Calu3 (cell line): ENCODE results near the gene UIMC1. TPM values are rescaled to one million over a fixed set of nuclear protein-coding genes. Genes with fewer than 3 reads are reported as not detected.

ENCODE experiments used
- BruUV-seq: library from RNA; stranded (reverse); fragments of 400-500 nt; replicated peaks from 2 replicates; lab custom pipeline; 2021; lab: Mats Ljungman, UMichigan
- CTCF ChIA-PET: fragments of 300-600 bp; sonication (Branson Sonifier 250); formaldehyde crosslinking; loops from one replicate; lab custom pipeline; 2022; ENCODE audit warnings: antibody characterized with exemption; lab: Charles Lee
- DNase-seq: peaks from one replicate; pipeline ENCODE4 v3.0.0; 2022
- H3K27ac Mint-ChIP-seq: one replicate; pipeline ENCODE4 v1.8.0; 2022; ENCODE audit warnings: mixed read lengths; ENCODE audit not compliant: unreplicated experiment
- H3K27me3 Mint-ChIP-seq: one replicate; pipeline ENCODE4 v1.8.0; 2022; ENCODE audit warnings: mixed read lengths; ENCODE audit not compliant: unreplicated experiment
- H3K36me3 Mint-ChIP-seq: one replicate; pipeline ENCODE4 v1.8.0; 2022; ENCODE audit warnings: mild to moderate bottlenecking, moderate library complexity, mixed read lengths; ENCODE audit not compliant: insufficient read depth, unreplicated experiment
- H3K4me1 Mint-ChIP-seq: one replicate; pipeline ENCODE4 v1.8.0; 2022; ENCODE audit warnings: mild to moderate bottlenecking, low read depth, mixed read lengths; ENCODE audit not compliant: unreplicated experiment
- H3K4me3 Mint-ChIP-seq: one replicate; pipeline ENCODE4 v1.8.0; 2022; ENCODE audit warnings: mild to moderate bottlenecking, low read depth, moderate library complexity, mixed read lengths; ENCODE audit not compliant: unreplicated experiment
- H3K9me3 Mint-ChIP-seq: one replicate; pipeline ENCODE4 v1.8.0; 2022; ENCODE audit warnings: low read depth, mixed read lengths; ENCODE audit not compliant: unreplicated experiment
- CTCF ChIP-seq: fragments of 200-600 bp; IDR thresholded peaks from one replicate; pipeline ENCODE4 v1.8.0; 2022; ENCODE audit warnings: antibody characterized with exemption; ENCODE audit not compliant: unreplicated experiment
- intact Hi-C: fragments of 100-400 bp; cut with micrococcal nuclease; formaldehyde crosslinking; loops from one replicate; pipeline ENCODE4 v1.10.0; 2022; ENCODE audit not compliant: unreplicated experiment
- total RNA-seq: library from RNA; stranded (reverse); gene quantifications from 2 replicates; pipeline ENCODE4 v1.2.3, GENCODE V29; 2022

Gene UIMC1
- total RNA-seq, 1 experiment from 2014 or later, result 51.3 TPM

GRCh38 chr5:176890455-176891330 lies 115.9 kb downstream of the UIMC1 start:
- no peaks in the 10 kb centered on the region for H3K36me3 Mint-ChIP-seq
- no peak for TF ChIP-seq CTCF
- CTCF ChIA-PET, result no interaction called here
- no peak for DNase-seq
- H3K27me3 Mint-ChIP-seq, result peaks cover 46% of the 10 kb centered on the region
- no peaks in the 10 kb centered on the region for H3K4me1 Mint-ChIP-seq
- intact Hi-C loops, result no loop called here
- H3K9me3 Mint-ChIP-seq, result no peaks in the 10 kb centered on the region
- no peak overlapping the region for H3K4me3 Mint-ChIP-seq
- no peak overlapping the region for H3K27ac Mint-ChIP-seq
- no TSS peak for BruUV-seq

- Mint-ChIP-seq H3K4me3 (no peak overlapping the region), H3K4me1 (no peaks in the 10 kb centered on the region), H3K9me3 (no peaks in the 10 kb centered on the region), H3K27ac (no peak overlapping the region), H3K27me3 (peaks cover 53% of the 10 kb centered on the region), H3K36me3 (no peaks in the 10 kb centered on the region)
- no TSS peak for BruUV-seq
- no peak for TF ChIP-seq CTCF
- CTCF ChIA-PET, result no interaction called here
- DNase-seq, result no peak
- intact Hi-C loops, result no loop called here
These were observed 117.0 kb downstream of the UIMC1 start for GRCh38 chr5:176889321-176890280.

GRCh38 chr5:176888865-176889165 lies 117.8 kb downstream of the UIMC1 start:
- no peaks in the 10 kb centered on the region for H3K9me3 Mint-ChIP-seq
- no TSS peak for BruUV-seq
- no peak for TF ChIP-seq CTCF
- H3K27ac Mint-ChIP-seq, result no peak overlapping the region
- no peaks in the 10 kb centered on the region for H3K36me3 Mint-ChIP-seq
- H3K4me1 Mint-ChIP-seq, result no peaks in the 10 kb centered on the region
- DNase-seq, result no peak
- CTCF ChIA-PET, result no interaction called here
- peaks cover 58% of the 10 kb centered on the region for H3K27me3 Mint-ChIP-seq
- intact Hi-C loops, result no loop called here
- H3K4me3 Mint-ChIP-seq, result no peak overlapping the region

- peaks cover 52% of the 10 kb centered on the region for H3K27me3 Mint-ChIP-seq
- CTCF ChIA-PET, result interaction anchor here (0.6 kb wide), 1 partner anchor 299 kb away, joined by 5 read pairs; no protein-coding TSS in a partner anchor
These were observed 118.3 kb downstream of the UIMC1 start for GRCh38 chr5:176888016-176888864.

More at GRCh38 chr5:176888016-176888864, 118.3 kb downstream of the UIMC1 start:
- no peaks in the 10 kb centered on the region for H3K36me3 Mint-ChIP-seq
- H3K4me1 Mint-ChIP-seq, result no peaks in the 10 kb centered on the region
- no peak for TF ChIP-seq CTCF
- no peaks in the 10 kb centered on the region for H3K9me3 Mint-ChIP-seq
- H3K4me3 Mint-ChIP-seq, result no peak overlapping the region
- no peak for DNase-seq
- no TSS peak for BruUV-seq
- H3K27ac Mint-ChIP-seq, result no peak overlapping the region
- intact Hi-C loops, result no loop called here
